C4-2B (cell line): ENCODE measurements around the gene SPACDR.

Experiments used
- H3K27ac ChIP-seq: fragments of 450-650 bp; 2 replicates; pipeline ENCODE4 v1.5.1; 2017
- CTCF ChIP-seq: fragments of 450-650 bp; conservative IDR thresholded peaks from 2 replicates; pipeline ENCODE4 v1.5.1; 2017; ENCODE audit warnings: mild to moderate bottlenecking
- ZFX ChIP-seq: fragments of 450-650 bp; IDR thresholded peaks from 2 replicates; pipeline ENCODE4 v1.6.1; 2017

Gene SPACDR

GRCh38 chr7:100430493-100431285 lies 33.4 kb downstream of the SPACDR start:
- H3K27ac ChIP-seq = peak overlapping the region; percentile 99
- TF ChIP-seq CTCF = no peak
- TF ChIP-seq ZFX = no peak

GRCh38 chr7:100429637-100430492 lies 34.2 kb downstream of the SPACDR start, which contains the start of gene MEPCE:
Gene MEPCE, plus strand, starts transcription at chr7:100429831. Its CDS starts 188 bp downstream, at chr7:100430019.
- H3K27ac ChIP-seq = peak within 1 kb of the TSS; percentile 99
- TF ChIP-seq ZFX (peak; percentile 67), CTCF (no peak)

- peak overlapping the region; percentile 99 for H3K27ac ChIP-seq
- TF ChIP-seq ZFX (no peak; the same call in 1 of the 2 replicates), CTCF (no peak)
Measured at GRCh38 chr7:100428967-100429636, 35.0 kb downstream of the SPACDR start.

- TF ChIP-seq CTCF = no peak
- peak; percentile 61; the same call in 1 of the 2 replicates for TF ChIP-seq ZFX
Measured at GRCh38 chr7:100428199-100428966, 35.7 kb downstream of the SPACDR start, which contains the start of gene ZCWPW1. Gene ZCWPW1, minus strand, starts transcription at chr7:100428703. Its CDS starts 8,054 bp downstream, at chr7:100420649.

GRCh38 chr7:100427762-100428198 lies 36.3 kb downstream of the SPACDR start:
- H3K27ac ChIP-seq = peak overlapping the region; percentile 99
- no peak for TF ChIP-seq CTCF
- TF ChIP-seq ZFX = no peak

More at GRCh38 chr7:100428199-100428966, 35.7 kb downstream of the SPACDR start, which contains the start of gene ZCWPW1:
- H3K27ac ChIP-seq = peak within 1 kb of the TSS; percentile 99

- TF ChIP-seq ZFX = no peak
- no peak overlapping the region for H3K27ac ChIP-seq
Measured at GRCh38 chr7:100426516-100426915, 37.5 kb downstream of the SPACDR start.

- no peak overlapping the region for H3K27ac ChIP-seq
- no peak for TF ChIP-seq CTCF
- TF ChIP-seq ZFX = no peak
Measured at GRCh38 chr7:100425347-100425746, 38.7 kb downstream of the SPACDR start.
